GM19372 (cell line): ENCODE results near the gene PHF12.
"Not testable (repeated sequence)": the region's sequence is repeated elsewhere in the genome, so short reads cannot be mapped to it uniquely, and the experiment has no call there.

ENCODE experiments used
- ATAC-seq: cut with Tn5 transposase; IDR thresholded peaks from one replicate; pipeline ENCODE4 v1.9.1; 2021; ENCODE audit warnings: mild to moderate bottlenecking, low read depth, moderate library complexity; ENCODE audit not compliant: unreplicated experiment

PHF12 gene

DNA sequence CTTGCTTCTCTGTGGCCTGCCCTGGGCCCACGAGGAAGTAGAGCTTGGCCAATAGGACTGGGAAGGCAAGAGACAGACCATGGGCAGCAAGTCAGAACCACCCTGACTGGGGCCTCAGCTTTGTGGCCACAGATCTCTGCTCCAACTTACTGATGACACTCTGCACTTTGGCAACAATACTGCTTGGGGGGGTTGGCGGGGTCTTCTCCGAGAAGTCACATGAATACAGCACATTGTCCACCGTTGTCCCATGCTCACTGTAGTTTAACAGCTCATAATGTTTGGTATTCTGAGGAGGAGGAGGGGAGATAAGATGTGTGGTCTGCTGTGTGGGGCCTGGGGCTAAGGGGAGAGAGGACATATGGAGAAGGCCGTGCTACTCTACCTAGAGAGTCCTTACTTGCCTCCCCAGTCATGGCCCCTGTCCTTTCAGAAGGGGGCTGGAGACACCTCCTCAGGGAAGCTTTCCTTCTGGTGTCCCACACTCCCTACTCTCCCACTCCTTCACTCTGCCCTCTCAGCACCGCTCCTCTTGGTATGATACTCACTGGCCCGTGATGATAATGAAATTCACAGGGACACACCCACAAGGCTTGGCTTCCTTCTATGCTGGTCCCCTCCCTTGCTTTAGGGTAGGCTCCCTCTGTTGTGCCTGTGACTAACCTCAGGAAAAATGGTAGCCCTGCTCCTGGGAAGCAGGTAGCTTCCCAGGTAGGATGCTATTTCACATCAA is 44.4 kb downstream of the PHF12 start:
- ATAC-seq = no peak

- no peak for ATAC-seq
Measured at GRCh38 chr17:28906276-28906675, 45.0 kb downstream of the PHF12 start.

- ATAC-seq = no peak
Measured at GRCh38 chr17:28904800-28905199, 46.5 kb downstream of the PHF12 start.

DNA sequence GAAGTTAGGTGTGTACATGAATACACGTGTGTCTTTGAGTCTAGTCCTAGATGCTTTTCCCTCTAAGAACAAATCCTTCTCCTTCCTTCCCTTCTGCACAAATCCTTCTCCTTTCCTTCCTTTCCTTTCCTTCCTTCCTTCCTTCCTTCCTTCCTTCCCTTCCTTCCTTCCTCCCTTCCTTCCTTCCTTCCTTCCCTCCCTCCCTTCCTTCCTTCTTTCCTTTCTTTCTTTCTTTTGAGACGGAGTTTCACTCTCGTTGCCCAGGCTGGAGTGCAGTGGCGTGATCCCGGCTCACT is 47.8 kb downstream of the PHF12 start:
- ATAC-seq = not testable (repeated sequence)

DNA sequence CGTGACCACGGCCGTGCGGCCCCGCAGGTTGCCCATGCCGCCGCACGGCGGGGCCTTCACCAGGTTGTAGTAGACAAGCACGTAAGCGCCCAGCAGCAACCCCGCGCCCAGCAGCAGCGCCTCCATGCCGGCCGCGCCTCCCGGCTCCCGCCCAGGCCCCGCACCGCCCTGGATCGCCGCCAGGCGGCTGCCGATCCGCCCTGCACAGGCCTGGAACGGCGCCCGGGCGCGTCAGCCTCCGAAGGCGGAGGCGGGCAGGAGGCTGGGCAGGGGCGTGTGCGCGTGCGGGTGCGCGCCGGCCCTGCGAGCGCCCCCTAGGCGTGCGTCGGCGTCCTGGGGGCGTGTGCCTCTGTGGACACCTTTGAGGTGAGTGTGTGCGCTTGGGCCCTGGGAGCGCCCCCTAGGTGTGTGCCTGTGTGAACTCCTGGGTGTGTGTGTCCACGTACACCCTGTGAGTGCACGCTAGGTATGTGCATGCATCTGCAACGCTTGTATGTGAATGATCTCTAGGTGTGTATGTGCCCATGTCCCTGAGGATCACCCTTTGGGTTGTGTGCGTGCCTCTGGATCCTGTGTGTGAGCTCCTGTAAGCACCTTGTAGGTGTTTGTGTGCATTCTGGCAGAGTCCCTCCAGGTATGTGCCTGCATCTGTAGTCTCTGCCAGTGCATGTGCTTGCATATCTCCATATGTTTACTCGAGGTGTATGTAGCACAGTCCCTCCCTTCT is 48.3 kb downstream of the PHF12 start, which contains the start of gene DHRS13:
DHRS13 (minus strand) TSS at position 261 of the 727 bp plus-strand sequence; CDS start at position 126, 135 bp downstream.
- ATAC-seq = peak; percentile 77

DNA sequence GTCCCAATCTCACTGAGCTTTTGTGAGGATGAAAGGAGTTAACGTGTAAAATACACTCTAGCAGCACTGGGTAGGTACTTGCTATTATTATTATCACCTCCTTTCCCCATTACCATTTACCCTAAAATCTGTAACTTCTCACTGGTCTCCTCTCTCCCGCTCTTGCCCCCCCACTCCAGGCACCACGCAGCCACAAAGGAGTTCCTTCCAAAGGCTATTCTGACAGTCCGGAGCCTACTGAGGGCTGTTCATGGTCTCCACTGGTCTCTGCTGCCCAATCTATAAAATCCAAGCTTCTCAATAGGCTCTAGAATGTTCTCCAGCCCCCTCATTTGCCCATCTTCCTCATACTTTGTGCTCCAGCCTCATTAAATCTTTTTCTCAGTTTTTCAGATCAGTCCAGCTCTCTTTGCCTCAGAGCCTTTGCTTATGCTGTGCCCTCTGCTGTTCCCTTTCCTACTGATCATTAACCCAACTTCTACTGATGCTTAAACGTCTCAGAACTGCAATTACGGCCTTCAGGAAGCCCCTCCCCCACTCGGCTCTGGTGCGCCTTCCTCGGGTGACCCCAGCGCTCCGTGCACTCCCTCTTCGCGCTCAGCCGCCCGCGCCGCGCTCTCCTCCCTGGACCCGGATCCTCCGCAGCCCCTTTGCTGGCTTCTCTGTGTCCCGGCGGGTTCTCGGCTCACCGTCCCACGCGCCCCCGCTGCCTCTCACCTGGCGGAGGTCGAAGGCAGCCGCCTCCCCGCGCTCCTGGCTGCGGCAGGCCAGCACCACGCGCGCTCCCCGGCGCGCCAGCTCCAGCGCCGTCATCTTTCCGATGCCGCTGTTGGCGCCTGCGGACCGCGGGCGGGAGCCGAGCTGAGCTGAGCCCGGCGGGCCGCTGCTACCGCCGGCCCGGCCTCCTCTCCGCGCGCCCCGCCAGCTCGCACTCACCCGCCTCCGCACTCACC is 49.2 kb downstream of the PHF12 start:
- no peak for ATAC-seq

DNA sequence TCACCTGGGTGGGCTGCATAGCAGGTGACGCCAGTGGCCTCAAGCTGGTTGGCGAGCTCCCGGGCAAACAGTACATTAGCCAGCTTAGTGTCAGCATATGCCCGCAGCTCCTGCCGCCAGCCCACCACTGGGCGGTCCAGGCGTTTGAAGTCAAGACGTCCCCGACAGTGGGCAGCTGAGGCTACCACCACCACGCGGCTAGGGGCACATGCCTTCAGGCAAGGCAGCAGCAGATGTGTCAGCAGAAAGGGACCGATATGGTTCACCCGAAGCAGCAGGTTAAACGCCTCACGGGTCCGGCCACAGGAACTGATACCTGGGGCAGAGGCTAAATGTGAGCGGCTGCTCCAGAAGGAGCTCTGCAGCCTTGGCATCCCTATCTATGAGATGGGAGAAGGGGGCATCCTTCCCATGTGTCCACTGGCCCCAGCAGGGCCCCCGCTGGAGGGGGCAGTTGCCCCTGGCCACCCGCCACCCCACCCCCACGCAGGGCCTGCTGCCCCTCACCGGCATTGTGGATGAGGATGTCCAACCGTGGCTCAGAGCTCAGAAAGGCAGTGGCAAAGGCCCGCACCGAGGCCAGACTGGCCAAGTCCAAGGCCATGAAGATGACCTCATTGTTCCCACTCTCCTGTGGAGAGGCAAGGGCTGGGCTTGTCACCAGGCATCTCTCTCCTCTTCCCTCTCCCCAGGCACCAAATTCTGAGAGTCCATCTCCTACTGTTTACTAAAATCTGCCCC is 50.2 kb downstream of the PHF12 start:
- no peak for ATAC-seq

DNA sequence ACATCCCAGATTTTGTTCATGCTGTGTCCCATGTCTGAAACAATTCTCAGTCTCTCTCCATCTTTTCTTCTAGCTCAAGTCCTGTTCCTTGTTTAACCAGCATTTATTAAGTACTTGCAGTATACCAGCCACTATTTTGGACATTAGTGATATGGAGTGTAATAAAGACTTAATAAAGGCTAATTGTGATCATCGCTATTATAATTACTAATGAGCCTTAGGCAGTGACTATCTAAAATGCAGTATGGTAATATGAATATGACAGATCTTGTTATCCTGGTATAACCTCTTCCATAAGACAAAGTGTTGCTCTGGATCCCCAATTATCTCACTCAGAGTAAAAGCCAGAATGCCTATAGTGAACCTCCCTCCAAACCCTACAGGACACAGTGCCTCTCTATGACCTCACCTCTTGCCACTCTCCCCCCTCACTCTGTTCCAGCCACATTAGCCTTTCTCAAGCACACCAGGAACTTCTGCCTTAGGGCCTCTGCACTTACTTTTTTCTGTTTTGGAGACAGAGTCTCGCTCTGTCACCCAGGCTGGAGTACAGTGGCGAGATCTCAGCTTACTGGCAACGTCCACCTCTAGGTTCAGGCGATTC is 52.0 kb downstream of the PHF12 start:
- no peak for ATAC-seq

DNA sequence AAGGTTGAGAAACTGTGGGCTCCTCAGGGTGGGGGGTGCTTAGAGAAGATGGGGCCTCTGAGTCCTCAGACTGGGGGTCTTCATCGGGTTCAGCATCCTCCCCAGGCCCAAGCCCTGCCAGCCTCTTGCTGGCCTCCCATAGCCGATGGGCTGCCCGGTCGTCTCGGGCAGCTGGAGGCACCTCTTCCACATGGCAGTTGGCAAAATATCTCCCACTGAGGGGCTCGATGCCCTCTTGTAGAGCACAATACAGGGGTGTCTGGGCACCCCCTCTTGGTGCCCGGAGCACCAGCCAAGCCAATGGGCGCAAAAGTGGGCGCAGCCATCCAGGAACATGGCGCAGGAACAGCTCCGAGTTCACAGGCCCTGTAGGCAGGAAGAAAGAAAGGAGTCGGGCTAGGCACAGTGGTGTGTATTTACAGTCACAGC is 52.8 kb downstream of the PHF12 start:
- no peak for ATAC-seq

DNA sequence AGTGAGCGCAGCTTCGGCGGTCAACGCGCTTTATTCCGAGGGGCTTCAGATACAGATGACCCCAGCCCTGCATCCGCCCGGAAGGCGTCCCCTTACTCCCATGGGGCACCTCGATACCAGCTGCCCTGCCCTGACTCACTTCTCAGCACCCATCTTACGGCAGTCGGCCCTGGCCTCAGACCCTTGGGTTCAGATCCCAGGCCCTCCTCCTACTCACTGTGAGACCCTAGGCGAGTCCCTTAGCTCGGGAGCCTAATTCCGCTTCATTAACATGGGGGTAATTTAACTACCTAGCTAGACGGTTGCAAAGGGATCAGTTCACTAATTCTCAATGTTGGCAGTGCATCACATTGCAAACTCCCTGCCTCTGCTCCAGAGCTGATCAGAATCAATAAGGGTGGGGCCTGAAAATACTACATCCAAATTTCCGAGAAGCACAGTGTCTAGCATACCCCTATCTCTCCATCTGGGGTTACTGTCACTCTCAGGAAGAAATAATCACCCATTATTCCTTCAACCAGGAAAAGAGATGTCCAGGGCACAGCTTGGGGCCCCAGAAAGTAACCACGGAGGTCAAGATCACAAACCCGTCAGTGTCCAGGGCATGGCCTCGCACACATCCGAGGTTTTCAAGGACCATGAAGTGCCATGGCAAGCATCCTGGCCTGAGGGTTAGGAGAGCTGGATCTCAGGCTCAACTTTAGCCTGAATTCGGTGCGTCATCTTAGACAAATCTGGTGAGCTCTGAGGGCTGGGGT is 53.4 kb downstream of the PHF12 start:
- no peak for ATAC-seq

GRCh38 chr17:28896884-28897768 is 54.2 kb downstream of the PHF12 start, which contains the start of gene FLOT2:
Gene FLOT2 (minus strand): TSS chr17:28897733. CDS start chr17:28897574, 159 bp downstream.
- ATAC-seq = peak; percentile 47

DNA sequence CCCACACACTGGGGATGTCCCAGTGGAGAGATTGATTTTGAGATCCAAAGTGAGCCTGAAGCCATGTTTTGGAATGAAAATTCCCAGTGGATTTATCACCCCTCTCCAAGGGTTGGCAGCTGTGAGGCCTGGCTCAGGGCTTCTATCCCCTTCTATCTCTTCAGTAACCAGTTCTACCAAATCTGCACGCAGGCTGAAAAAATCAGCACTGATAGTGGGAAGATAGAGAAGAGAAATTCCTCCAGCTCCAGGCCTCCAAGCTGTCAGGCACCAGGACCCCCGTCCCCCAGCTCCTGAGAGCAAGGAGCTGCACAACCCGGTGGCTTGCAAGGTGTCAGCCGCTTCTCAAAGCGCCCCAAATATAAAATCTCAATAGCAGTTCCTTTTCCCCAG is 54.8 kb downstream of the PHF12 start:
- no peak for ATAC-seq

DNA sequence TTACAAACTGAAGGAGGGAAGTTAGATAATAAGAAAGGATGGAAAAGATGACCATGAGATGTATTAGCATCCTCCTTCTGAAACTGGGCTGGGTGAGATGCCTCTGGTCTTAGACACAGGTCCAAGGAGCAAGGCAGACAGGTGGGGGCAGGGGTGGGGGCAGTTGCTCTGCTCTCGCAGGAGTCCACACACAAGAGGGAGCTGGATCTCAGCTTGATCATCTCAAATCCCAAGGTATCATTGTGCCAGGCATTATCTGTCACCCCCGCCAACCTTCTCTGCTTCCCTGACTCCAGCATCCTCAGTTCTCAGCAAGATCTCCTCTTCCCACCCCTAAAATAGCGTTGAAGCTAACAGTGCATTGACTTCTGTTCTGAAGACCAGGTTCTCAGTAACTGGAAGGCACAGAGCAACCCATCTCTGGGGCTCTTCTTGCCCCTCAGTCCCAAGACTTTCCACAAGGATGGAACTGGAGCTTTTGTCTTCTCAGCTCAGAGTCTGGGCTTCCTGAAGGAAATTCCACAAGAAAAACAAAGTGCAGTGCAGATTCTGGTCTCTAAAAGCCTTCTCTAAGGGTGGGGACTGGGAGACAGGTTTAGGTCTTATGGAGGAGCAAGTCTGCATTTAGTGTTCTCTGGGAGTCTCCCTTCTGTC is 55.4 kb downstream of the PHF12 start:
- no peak for ATAC-seq

GRCh38 chr17:28893248-28894183 is 57.8 kb downstream of the PHF12 start:
- ATAC-seq = not testable (repeated sequence)

- no peak for ATAC-seq
Measured at GRCh38 chr17:28892024-28892423, 59.3 kb downstream of the PHF12 start.

GRCh38 chr17:28891201-28891600 is 60.1 kb downstream of the PHF12 start:
- no peak for ATAC-seq
